Nephron (organoid): ENCODE results near the gene FGD2.

Source experiments
- H3K27ac Mint-ChIP-seq, 3 experiments: 2 replicates each; pipeline ENCODE4 v1.8.0; 2020; ENCODE audit warnings: mixed read lengths in 3 of 3, mild to moderate bottlenecking in 2 of 3, moderate library complexity in 1 of 3
- H3K27me3 Mint-ChIP-seq: 2 replicates; pipeline ENCODE4 v1.8.0; 2021; ENCODE audit warnings: low read depth, mild to moderate bottlenecking, moderate library complexity, mixed read lengths
- H3K36me3 Mint-ChIP-seq: 2 replicates; pipeline ENCODE4 v1.8.0; 2020; ENCODE audit warnings: low read depth, mixed read lengths
- H3K4me1 Mint-ChIP-seq: 2 replicates; pipeline ENCODE4 v1.8.0; 2020; ENCODE audit warnings: mixed read lengths
- H3K4me3 Mint-ChIP-seq, 3 experiments: 2 replicates each; pipeline ENCODE4 v1.8.0; 2020; ENCODE audit warnings: mild to moderate bottlenecking in 3 of 3, mixed read lengths in 3 of 3, moderate library complexity in 2 of 3
- H3K9me3 Mint-ChIP-seq: 2 replicates; pipeline ENCODE4 v1.8.0; 2020; ENCODE audit warnings: mixed read lengths
- TF ChIP-seq, protein P1 (sequence below), 3 experiments: fragments of 200-600 bp; sonication (generic); IDR thresholded peaks; one replicate each; pipeline ENCODE4 v1.5.0; 2021; ENCODE audit warnings: antibody characterized with exemption in 3 of 3; ENCODE audit not compliant: unreplicated experiment in 3 of 3

FGD2 gene

DNA sequence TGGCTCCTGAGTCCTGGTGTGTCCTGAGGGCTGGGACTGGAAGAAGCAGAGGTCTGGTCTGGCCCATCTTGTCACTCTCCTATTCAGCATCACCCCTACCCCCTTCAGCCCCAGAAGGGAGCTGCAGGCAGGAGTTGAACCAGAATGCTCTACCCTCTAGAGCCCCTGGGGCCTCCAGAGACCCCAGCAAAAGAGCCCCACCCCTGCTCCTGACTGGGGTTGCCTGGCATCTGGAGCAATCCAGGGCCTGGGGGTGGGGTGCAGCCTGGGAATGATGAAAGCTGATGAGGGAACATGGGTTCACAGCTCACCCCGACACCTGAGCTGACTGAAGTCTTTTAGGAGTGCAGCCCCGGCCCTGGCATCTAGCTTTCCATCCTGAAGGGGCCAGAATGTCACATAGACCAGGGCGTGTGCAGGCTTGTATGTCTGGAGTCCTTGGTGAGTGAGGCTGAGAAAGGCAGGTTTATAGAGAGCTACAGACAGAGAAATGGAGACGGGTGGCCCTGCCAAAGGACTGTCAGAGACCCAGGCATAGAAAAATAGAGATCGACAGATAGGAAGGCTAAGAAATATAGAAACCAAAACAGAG lies 12.2 kb downstream of the FGD2 start:
- peak overlapping the region in 2 of 3 experiments; percentile 4 to 17 for H3K27ac Mint-ChIP-seq
- TF ChIP-seq, protein P1, sequence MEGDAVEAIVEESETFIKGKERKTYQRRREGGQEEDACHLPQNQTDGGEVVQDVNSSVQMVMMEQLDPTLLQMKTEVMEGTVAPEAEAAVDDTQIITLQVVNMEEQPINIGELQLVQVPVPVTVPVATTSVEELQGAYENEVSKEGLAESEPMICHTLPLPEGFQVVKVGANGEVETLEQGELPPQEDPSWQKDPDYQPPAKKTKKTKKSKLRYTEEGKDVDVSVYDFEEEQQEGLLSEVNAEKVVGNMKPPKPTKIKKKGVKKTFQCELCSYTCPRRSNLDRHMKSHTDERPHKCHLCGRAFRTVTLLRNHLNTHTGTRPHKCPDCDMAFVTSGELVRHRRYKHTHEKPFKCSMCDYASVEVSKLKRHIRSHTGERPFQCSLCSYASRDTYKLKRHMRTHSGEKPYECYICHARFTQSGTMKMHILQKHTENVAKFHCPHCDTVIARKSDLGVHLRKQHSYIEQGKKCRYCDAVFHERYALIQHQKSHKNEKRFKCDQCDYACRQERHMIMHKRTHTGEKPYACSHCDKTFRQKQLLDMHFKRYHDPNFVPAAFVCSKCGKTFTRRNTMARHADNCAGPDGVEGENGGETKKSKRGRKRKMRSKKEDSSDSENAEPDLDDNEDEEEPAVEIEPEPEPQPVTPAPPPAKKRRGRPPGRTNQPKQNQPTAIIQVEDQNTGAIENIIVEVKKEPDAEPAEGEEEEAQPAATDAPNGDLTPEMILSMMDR (IDR thresholded peaks at IDR 0.05; ENCODE audit: unreplicated experiment in 3 of 3), result no peak
- H3K4me1 Mint-ChIP-seq, result peaks cover 19% of the 10 kb centered on the region
- peaks cover 4% of the 10 kb centered on the region for H3K27me3 Mint-ChIP-seq
- no peaks in the 10 kb centered on the region for H3K36me3 Mint-ChIP-seq
- no peak overlapping the region for H3K4me3 Mint-ChIP-seq
- H3K9me3 Mint-ChIP-seq, result no peaks in the 10 kb centered on the region

DNA sequence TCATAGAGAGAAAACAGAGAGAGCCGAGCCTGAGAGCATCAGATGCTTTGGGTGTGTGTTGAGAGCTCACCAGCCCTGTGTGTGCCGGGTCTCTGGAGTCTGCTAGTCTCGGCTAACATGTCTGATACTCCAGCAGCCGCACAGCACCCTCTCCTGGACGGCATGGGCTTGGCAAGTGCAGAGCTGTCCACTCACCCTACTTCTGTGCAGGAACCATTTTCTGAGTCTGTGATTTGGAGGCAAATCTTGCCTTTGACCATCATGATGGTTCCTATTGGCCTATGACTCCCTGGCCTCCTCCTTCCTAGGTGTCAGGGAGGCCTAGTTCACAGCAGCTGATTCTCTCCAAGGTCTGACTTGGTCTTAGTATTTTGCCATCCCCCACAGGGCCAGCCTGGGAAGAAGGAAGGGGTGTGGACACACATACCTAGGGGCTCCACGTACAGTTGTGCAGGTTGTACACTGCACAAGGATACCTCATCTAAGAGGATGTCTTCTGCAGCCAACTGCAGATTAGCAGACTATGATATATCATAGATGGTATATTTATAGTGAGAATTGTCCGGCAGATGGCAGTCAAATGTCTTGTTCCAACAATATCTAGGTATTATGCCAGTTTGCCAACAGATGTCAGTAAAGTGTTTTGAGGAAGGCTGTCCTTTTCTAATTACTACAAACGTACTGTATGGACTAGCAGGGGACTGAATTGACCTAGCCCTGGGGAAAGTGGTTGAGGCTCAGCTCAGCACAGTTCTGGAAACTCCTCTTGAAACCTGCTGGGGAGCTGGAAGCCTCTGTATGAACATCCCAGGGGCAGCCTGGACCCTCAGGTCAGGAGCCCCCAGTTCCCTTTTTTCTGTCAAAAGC lies 13.0 kb downstream of the FGD2 start:
- TF ChIP-seq, protein P1 (IDR thresholded peaks at IDR 0.05; ENCODE audit: unreplicated experiment in 3 of 3), result peak; percentile 82 to 89 (median 87)
- no peaks in the 10 kb centered on the region for H3K9me3 Mint-ChIP-seq
- H3K4me3 Mint-ChIP-seq, result no peak overlapping the region
- no peaks in the 10 kb centered on the region for H3K36me3 Mint-ChIP-seq
- H3K27ac Mint-ChIP-seq, result peak overlapping the region in 2 of 3 experiments; percentile 17 to 77
- H3K4me1 Mint-ChIP-seq, result peaks cover 19% of the 10 kb centered on the region
- H3K27me3 Mint-ChIP-seq, result peaks cover 9% of the 10 kb centered on the region

DNA sequence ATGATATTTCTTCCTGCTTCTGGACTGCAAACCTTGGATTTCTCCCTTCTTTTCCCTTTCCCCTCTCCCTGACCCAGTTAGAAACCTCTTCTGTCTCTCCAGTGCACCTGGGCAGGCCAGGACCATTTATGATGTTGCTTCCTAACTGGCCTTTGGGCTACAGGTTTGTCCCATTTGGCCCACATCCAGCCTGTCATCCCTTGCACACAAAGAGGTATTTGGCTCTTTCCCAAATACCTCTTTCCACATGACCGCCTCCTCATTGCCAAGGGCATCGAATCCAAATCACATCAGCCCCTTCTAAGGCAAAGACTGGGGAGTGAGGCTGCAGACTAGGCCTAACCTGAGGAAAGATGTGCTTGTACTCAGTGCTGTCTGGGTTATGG lies 13.6 kb downstream of the FGD2 start:
- Mint-ChIP-seq H3K4me1 (peaks cover 19% of the 10 kb centered on the region), H3K9me3 (no peaks in the 10 kb centered on the region), H3K4me3 (no peak overlapping the region), H3K36me3 (no peaks in the 10 kb centered on the region), H3K27ac (peak overlapping the region in 2 of 3 experiments; percentile 17 to 77), H3K27me3 (peaks cover 9% of the 10 kb centered on the region)
- TF ChIP-seq, protein P1 (IDR thresholded peaks at IDR 0.05; ENCODE audit: unreplicated experiment in 3 of 3), result no peak

DNA sequence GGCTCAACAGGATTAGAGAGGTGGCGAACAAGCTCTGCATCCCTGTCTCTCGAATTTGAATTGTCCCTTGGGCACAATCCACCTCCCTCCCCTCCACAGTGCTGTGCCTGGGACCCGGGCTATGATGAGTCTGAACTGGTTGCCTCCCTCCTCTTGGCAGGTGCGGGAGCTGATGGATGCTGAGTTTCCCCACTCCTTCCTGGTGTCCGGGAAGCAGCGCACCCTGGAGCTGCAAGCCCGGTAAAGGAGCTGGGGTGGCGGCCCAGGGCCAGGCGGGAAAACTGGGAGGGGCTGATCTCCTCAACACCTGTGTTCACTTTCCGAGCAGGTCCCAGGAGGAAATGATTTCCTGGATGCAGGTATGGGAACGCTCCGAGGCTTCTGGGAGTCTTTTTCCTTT lies 14.9 kb downstream of the FGD2 start:
- TF ChIP-seq, protein P1 (IDR thresholded peaks at IDR 0.05; ENCODE audit: unreplicated experiment in 3 of 3), result no peak
- H3K27me3 Mint-ChIP-seq, result peaks cover 9% of the 10 kb centered on the region
- peak overlapping the region in 1 of 3 experiments; percentile 60 for H3K27ac Mint-ChIP-seq
- H3K9me3 Mint-ChIP-seq, result no peaks in the 10 kb centered on the region
- H3K4me3 Mint-ChIP-seq, result no peak overlapping the region
- peaks cover 19% of the 10 kb centered on the region for H3K4me1 Mint-ChIP-seq
- H3K36me3 Mint-ChIP-seq, result no peaks in the 10 kb centered on the region

DNA sequence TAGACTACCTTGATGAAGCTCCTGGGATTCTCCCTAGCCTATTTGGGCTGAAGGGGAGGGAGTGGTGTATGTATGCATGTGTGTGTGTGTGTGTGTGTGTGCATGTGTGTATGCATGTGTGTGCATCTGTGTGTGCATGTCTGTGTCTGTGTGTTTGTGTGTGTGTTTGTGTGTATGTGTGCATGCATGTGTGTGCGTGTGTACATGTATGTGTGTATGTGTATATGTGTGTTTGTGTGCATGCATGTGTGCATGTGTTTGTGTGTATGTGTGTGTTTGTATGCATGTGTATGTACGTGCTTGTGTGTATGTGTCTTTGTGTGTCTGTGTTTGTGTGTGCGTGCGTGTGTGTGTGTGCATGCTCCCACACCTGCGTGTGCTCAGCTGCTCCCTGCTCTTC lies 15.4 kb downstream of the FGD2 start:
- TF ChIP-seq, protein P1 (IDR thresholded peaks at IDR 0.05; ENCODE audit: unreplicated experiment in 3 of 3), result no peak
- Mint-ChIP-seq H3K36me3 (no peaks in the 10 kb centered on the region), H3K9me3 (no peaks in the 10 kb centered on the region), H3K27ac (peak overlapping the region in 1 of 3 experiments; percentile 13), H3K4me1 (peaks cover 19% of the 10 kb centered on the region), H3K27me3 (peaks cover 9% of the 10 kb centered on the region), H3K4me3 (no peak overlapping the region)
